Breast epithelium (tissue), 3 donors: ENCODE results near the gene AEBP1.
"Not testable (repeated sequence)": the region's sequence is repeated elsewhere in the genome, so short reads cannot be mapped to it uniquely, and the experiment has no call there.

Experiments
- POLR2A ChIP-seq: fragments of 450-650 bp; IDR thresholded peaks from one replicate; pipeline ENCODE4 v1.6.1; 2016; ENCODE audit warnings: antibody characterized with exemption, mild to moderate bottlenecking, moderate library complexity
- TF ChIP-seq, protein P1 (sequence below), 3 donors: fragments of 450-650 bp; IDR thresholded peaks; one replicate each; pipeline ENCODE4 v1.5.1; 2016 to 2017; ENCODE audit warnings: antibody characterized with exemption in 3 of 3, mild to moderate bottlenecking in 3 of 3, moderate library complexity in 3 of 3

GRCh38 chr7:44126574-44126973 is 22.4 kb downstream of the AEBP1 start:
- not testable (repeated sequence) for TF ChIP-seq POLR2A
- TF ChIP-seq, protein P1, sequence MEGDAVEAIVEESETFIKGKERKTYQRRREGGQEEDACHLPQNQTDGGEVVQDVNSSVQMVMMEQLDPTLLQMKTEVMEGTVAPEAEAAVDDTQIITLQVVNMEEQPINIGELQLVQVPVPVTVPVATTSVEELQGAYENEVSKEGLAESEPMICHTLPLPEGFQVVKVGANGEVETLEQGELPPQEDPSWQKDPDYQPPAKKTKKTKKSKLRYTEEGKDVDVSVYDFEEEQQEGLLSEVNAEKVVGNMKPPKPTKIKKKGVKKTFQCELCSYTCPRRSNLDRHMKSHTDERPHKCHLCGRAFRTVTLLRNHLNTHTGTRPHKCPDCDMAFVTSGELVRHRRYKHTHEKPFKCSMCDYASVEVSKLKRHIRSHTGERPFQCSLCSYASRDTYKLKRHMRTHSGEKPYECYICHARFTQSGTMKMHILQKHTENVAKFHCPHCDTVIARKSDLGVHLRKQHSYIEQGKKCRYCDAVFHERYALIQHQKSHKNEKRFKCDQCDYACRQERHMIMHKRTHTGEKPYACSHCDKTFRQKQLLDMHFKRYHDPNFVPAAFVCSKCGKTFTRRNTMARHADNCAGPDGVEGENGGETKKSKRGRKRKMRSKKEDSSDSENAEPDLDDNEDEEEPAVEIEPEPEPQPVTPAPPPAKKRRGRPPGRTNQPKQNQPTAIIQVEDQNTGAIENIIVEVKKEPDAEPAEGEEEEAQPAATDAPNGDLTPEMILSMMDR (IDR thresholded peaks at IDR 0.05), result not testable (repeated sequence)
